Measurements from ENCODE around the gene HSD17B1. TPM values are rescaled to one million over a fixed set of nuclear protein-coding genes. Genes with fewer than 3 reads are reported as not detected.

HSD17B1 gene
- polyA plus RNA-seq, 3 donors from 2014 or later = 0.99 to 1.9 TPM; not detected in 1

DNA sequence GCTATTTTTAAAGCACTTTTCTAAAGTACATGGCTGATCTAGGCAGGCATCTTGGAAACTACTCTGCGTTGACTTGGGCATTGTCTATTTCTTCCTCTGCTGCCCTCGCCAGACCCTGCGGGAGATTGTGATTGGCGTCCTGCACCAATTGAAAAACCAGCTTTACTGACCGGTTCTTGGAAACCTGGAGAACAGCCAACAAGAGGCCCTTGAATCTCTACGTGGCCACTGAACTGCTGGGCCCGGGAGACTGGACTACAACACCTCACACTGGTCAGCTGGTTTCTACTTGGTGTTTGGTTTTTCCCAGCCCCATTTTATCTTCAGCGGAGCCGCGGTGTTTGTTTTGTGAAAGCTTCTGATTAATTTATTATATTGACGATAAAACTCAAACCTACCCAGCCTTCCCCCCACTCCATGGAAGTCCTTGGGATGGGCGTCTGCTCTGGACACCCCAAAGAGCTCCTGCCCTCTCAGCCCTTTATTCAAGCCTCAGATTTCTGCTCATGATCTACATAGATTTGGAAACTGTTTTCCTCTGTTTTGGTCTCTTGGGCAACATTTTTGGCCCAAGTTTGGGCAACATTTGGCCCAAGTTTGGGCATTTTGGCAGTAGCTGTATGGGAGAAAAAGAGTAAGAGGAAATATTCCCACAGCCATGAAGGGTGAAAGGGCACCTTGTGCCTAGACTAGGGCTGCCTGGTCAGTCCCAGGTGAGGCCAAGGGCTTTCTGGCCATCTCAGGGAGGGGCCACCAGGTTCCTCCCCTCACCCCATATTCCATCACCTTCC lies 18.9 kb downstream of the HSD17B1 start:
- no peak for DNase-seq
- no peaks in the 10 kb centered on the region for H3K9me3 Mint-ChIP-seq
- H3K36me3 Mint-ChIP-seq = peaks cover 15 to 31% (median 16%) of the 10 kb centered on the region in 3 donors
- peak overlapping the region in 1 of 6 donors; percentile 30 for H3K27ac Mint-ChIP-seq
- H3K27me3 Mint-ChIP-seq (ENCODE audit: low read depth in 3 of 3) = peaks cover 3 to 15% (median 5%) of the 10 kb centered on the region in 3 donors
- peaks cover 33 to 50% of the 10 kb centered on the region in 2 donors for H3K4me1 Mint-ChIP-seq
- no peak overlapping the region for H3K4me3 Mint-ChIP-seq

DNA sequence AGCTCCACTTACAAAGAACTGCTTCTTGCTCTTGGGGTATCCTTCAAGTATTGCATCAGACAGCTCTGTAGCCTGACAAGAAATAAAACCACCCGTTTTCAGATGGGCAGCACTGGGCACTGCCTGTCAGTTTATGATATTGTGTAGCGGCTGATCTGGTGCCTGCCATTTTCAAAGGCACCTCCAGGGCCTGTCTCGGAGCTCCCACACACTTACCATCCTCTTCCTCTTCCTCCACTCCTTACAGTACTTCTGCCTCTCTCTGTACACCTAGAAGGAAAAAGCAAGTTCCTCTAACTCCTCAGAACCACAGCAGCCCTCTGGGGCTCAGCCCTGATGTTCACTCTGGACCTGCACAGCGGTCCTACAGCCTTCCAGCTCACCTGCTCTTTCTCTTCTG lies 20.4 kb downstream of the HSD17B1 start:
- DNase-seq = no peak
- H3K4me1 Mint-ChIP-seq = peaks cover 37 to 56% of the 10 kb centered on the region in 2 donors
- no peaks in the 10 kb centered on the region for H3K9me3 Mint-ChIP-seq
- no peak overlapping the region for H3K4me3 Mint-ChIP-seq
- peaks cover 0 to 9% (median 2%) of the 10 kb centered on the region in 3 donors for H3K27me3 Mint-ChIP-seq (ENCODE audit: low read depth in 3 of 3)
- peak overlapping the region in 3 of 6 donors; percentile 44 to 63 (median 56) for H3K27ac Mint-ChIP-seq
- peaks cover 15 to 28% (median 16%) of the 10 kb centered on the region in 3 donors for H3K36me3 Mint-ChIP-seq

GRCh38 chr17:42574463-42574862 lies 21.7 kb downstream of the HSD17B1 start:
- Mint-ChIP-seq H3K27ac (no peak overlapping the region), H3K4me3 (no peak overlapping the region), H3K27me3 (ENCODE audit: low read depth in 3 of 3) (peaks cover 0 to 8% (median 2%) of the 10 kb centered on the region in 3 donors), H3K4me1 (peaks cover 35 to 53% of the 10 kb centered on the region in 2 donors), H3K36me3 (peaks cover 15 to 25% (median 16%) of the 10 kb centered on the region in 3 donors), H3K9me3 (no peaks in the 10 kb centered on the region)
- no peak for DNase-seq

- Mint-ChIP-seq H3K9me3 (no peaks in the 10 kb centered on the region), H3K4me3 (peak overlapping the region; percentile 96 to 100 (median 99)), H3K27me3 (ENCODE audit: low read depth in 3 of 3) (peaks cover 0 to 8% (median 2%) of the 10 kb centered on the region in 3 donors), H3K36me3 (peaks cover 9 to 15% (median 14%) of the 10 kb centered on the region in 3 donors), H3K4me1 (peaks cover 35 to 53% of the 10 kb centered on the region in 2 donors), H3K27ac (peak overlapping the region in 5 of 6 donors; percentile 42 to 98 (median 85))
- DNase-seq = no peak
Measured at GRCh38 chr17:42577140-42577531, 24.4 kb downstream of the HSD17B1 start.

GRCh38 chr17:42577532-42578281 lies 25.0 kb downstream of the HSD17B1 start, which contains the start of gene PSMC3IP:
Gene PSMC3IP (minus strand): TSS chr17:42577729. CDS start chr17:42577686, 43 bp downstream.
- DNase-seq = peak; percentile 88 to 90 (median 89)
- Mint-ChIP-seq H3K4me3 (peak within 1 kb of the TSS; percentile 96 to 100 (median 99)), H3K4me1 (peaks cover 35 to 51% of the 10 kb centered on the region in 2 donors), H3K9me3 (no peaks in the 10 kb centered on the region), H3K36me3 (peaks cover 9 to 17% (median 14%) of the 10 kb centered on the region in 3 donors), H3K27me3 (ENCODE audit: low read depth in 3 of 3) (peaks cover 0 to 8% (median 0%) of the 10 kb centered on the region in 3 donors), H3K27ac (peak within 1 kb of the TSS; percentile 89 to 98 (median 98))

DNA sequence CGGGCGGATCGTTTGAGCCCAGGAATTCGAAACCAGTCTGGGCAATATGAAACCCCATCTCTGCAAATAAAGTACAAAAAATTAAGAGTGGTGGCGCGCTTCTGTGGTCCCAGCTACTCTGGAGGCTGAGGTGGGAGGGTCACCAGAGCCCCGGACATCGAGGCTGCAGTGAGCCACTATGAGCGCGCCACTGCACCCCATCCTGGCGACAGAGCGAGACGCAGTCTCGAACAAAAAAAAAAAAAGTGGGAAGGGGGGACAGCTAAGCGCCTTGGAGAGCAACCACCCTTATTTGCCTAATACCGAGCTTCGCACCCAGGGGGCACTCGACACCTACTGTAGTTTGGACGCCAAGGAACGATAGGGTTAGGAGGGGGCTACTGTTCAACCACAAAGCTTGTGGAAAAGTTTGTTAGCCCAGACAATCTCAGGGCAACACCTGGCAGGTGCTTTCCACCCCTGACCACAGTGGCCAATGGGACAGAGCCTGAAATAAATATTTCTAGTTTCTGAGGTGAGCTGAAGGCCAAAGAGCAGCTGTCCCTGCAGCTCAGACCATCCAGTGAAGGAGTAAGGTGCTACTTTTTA lies 25.7 kb downstream of the HSD17B1 start:
- H3K27me3 Mint-ChIP-seq (ENCODE audit: low read depth in 3 of 3) = peaks cover 0 to 7% (median 0%) of the 10 kb centered on the region in 3 donors
- peak overlapping the region; percentile 89 to 98 (median 98) for H3K27ac Mint-ChIP-seq
- no peaks in the 10 kb centered on the region for H3K9me3 Mint-ChIP-seq
- DNase-seq = peak; percentile 50 to 55 (median 53)
- H3K4me3 Mint-ChIP-seq = peak overlapping the region; percentile 96 to 100 (median 99)
- H3K4me1 Mint-ChIP-seq = peaks cover 33 to 44% of the 10 kb centered on the region in 2 donors
- peaks cover 6 to 18% (median 7%) of the 10 kb centered on the region in 3 donors for H3K36me3 Mint-ChIP-seq

GRCh38 chr17:42579794-42580551 lies 27.2 kb downstream of the HSD17B1 start:
- DNase-seq = no peak
- Mint-ChIP-seq H3K36me3 (peaks cover 0 to 20% (median 3%) of the 10 kb centered on the region in 3 donors), H3K9me3 (no peaks in the 10 kb centered on the region), H3K4me3 (peak overlapping the region in 3 of 5 donors; percentile 30 to 44 (median 33)), H3K27ac (peak overlapping the region in 4 of 6 donors; percentile 10 to 80 (median 51)), H3K27me3 (ENCODE audit: low read depth in 3 of 3) (peaks cover 0 to 5% (median 0%) of the 10 kb centered on the region in 3 donors), H3K4me1 (peaks cover 30 to 36% of the 10 kb centered on the region in 2 donors)

DNA sequence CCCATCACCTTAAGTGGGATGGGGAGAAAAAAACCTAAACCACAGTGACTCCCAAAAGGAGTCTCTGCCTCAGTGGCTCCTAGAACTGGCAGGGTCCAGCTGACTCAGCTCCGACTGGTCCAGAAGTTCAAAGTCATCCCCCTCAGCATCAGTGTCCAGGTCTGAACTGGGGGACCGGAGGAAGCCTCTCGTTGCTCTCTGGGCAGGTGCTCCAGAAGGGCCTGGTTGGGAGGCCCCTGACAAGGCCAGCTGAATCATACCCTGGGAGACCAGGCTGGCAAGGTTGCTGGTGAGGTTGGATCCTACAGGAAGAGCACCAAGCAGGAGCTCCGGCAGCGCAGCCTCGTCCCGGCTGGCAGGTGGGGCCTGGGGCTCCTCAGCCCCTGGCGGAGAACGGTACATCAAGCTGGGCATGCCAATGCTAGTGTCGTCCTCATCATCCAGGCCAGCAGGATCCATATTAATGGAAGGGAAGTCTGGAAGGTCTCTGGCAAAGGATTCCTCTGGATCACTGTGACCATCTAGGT lies 29.1 kb downstream of the HSD17B1 start:
- no peak overlapping the region for H3K27ac Mint-ChIP-seq
- peaks cover 20% of the 10 kb centered on the region in 2 donors for H3K4me1 Mint-ChIP-seq
- peaks cover 0 to 32% (median 11%) of the 10 kb centered on the region in 3 donors for H3K36me3 Mint-ChIP-seq
- no peak for DNase-seq
- no peak overlapping the region for H3K4me3 Mint-ChIP-seq
- H3K9me3 Mint-ChIP-seq = no peaks in the 10 kb centered on the region
- H3K27me3 Mint-ChIP-seq (ENCODE audit: low read depth in 3 of 3) = peaks cover 0 to 3% (median 0%) of the 10 kb centered on the region in 3 donors

GRCh38 chr17:42584880-42585279 lies 32.2 kb downstream of the HSD17B1 start:
- Mint-ChIP-seq H3K27me3 (ENCODE audit: low read depth in 3 of 3) (no peaks in the 10 kb centered on the region), H3K4me1 (peaks cover 0 to 4% of the 10 kb centered on the region in 2 donors), H3K9me3 (no peaks in the 10 kb centered on the region), H3K27ac (peak overlapping the region in 1 of 6 donors; percentile 63), H3K4me3 (no peak overlapping the region), H3K36me3 (peaks cover 6 to 45% (median 17%) of the 10 kb centered on the region in 3 donors)
- no peak for DNase-seq

DNA sequence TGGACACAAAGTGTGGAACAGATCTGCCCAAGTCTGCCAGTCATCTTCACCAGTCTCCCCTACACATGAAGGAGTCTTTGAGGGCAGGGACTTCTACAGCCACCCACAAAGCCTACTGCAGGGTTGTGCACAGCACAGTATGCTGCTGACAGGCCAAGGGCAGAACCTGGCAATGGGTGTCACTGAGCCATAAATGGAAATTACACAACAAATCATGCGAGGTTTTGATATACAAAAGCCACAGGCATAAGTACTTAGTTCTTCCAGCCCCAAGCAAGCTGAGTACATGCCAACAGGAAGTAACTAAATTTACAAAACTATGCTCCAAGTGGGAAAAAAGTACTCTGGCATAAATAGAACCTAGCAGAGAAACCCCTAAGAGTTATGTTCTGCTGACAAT lies 32.6 kb downstream of the HSD17B1 start:
- H3K36me3 Mint-ChIP-seq = peaks cover 6 to 45% (median 17%) of the 10 kb centered on the region in 3 donors
- no peak for DNase-seq
- H3K4me1 Mint-ChIP-seq = peaks cover 0 to 4% of the 10 kb centered on the region in 2 donors
- H3K9me3 Mint-ChIP-seq = no peaks in the 10 kb centered on the region
- no peaks in the 10 kb centered on the region for H3K27me3 Mint-ChIP-seq (ENCODE audit: low read depth in 3 of 3)
- H3K4me3 Mint-ChIP-seq = no peak overlapping the region
- peak overlapping the region in 1 of 6 donors; percentile 14 for H3K27ac Mint-ChIP-seq

DNA sequence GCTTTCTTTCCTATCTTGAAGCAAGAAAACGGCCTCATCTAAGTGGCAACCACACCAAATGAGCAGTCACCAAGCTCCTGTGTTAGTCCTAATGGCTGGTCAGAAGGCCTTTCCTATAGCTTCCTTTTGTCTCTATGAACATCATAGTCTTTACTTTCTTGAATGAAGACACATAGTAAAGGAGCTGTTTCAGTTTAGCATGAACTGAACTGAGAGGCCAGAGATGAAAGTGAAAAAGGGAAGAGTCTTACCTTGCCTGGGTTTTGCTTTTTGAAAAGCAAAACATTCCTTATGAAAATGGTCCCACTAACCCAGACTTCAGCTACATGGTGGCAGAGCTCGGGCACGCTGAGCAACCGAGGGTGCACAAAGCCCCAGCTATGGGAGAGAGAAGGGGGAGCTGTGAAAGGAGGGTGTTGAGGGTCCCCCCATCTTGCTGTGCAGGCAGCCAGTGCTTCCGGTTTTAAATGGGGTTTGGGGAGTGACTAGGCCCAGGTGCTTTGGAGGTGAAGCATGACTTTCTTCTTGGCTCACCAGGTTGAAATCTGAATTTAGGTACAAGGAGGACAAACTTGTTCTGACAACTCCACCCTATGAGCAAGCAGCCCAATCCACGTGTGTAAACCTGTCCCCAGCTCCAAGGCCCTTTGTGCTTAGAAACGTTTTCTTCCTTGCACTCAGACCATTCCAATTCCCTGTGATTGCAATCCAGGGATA lies 33.9 kb downstream of the HSD17B1 start:
- DNase-seq = no peak
- Mint-ChIP-seq H3K9me3 (no peaks in the 10 kb centered on the region), H3K4me1 (peaks cover 2 to 4% of the 10 kb centered on the region in 2 donors), H3K27ac (peak overlapping the region in 3 of 6 donors; percentile 36 to 62 (median 58)), H3K36me3 (peaks cover 6 to 51% (median 17%) of the 10 kb centered on the region in 3 donors), H3K27me3 (ENCODE audit: low read depth in 3 of 3) (no peaks in the 10 kb centered on the region), H3K4me3 (no peak overlapping the region)

DNA sequence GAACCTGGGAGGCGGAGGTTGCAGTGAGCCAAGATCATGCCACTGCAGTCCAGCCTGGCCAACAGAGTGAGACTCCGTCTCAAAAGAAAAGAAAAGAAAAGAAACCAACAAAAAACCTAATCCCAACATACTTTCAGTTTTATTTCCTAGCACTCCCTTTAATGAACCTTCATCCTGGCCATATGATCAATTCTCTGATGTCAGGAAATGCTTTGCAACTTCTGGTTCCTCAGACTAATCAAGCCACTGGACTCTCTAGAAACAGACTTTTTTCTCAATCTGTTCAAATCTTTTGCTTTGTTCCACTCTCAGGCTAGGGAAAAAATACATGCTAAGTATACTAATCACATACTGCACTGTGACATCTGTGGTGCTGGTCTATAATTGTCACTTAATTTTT lies 38.2 kb downstream of the HSD17B1 start:
- Mint-ChIP-seq H3K4me3 (no peak overlapping the region), H3K36me3 (peaks cover 6 to 28% (median 10%) of the 10 kb centered on the region in 3 donors), H3K27ac (no peak overlapping the region), H3K9me3 (no peaks in the 10 kb centered on the region), H3K4me1 (peaks cover 9 to 15% of the 10 kb centered on the region in 2 donors), H3K27me3 (ENCODE audit: low read depth in 3 of 3) (no peaks in the 10 kb centered on the region)
- no peak for DNase-seq
